GM19438 (cell line): ENCODE data around the gene ANAPC16.
"Not testable (repeated sequence)": the region's sequence is repeated elsewhere in the genome, so short reads cannot be mapped to it uniquely, and the experiment has no call there.

ENCODE experiments used
- ATAC-seq: cut with Tn5 transposase; IDR thresholded peaks from one replicate; pipeline ENCODE4 v1.9.1; 2021; ENCODE audit warnings: low read depth; ENCODE audit not compliant: unreplicated experiment

The ANAPC16 gene

DNA sequence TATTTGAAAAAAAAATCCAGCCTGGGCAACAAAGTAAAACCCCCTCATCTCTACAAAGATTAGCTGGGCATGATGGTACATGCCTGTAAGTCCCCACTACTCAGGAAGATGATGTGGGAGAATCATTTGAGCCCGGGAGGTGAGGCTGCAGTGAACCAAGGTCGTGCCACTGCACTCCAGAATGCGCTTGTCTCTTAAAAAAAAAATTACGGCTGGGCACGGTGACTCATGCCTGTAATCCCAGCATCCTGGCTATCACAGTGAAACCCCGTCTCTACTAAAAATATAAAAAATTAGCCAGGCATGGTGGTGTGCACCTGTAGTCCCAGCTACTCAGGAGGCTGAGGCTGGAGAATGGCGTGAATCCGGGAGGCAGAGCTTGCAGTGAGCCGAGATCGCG lies 4.4 kb upstream of the ANAPC16 start:
- not testable (repeated sequence) for ATAC-seq

GRCh38 chr10:72211832-72212231 lies 4.0 kb upstream of the ANAPC16 start:
- not testable (repeated sequence) for ATAC-seq

DNA sequence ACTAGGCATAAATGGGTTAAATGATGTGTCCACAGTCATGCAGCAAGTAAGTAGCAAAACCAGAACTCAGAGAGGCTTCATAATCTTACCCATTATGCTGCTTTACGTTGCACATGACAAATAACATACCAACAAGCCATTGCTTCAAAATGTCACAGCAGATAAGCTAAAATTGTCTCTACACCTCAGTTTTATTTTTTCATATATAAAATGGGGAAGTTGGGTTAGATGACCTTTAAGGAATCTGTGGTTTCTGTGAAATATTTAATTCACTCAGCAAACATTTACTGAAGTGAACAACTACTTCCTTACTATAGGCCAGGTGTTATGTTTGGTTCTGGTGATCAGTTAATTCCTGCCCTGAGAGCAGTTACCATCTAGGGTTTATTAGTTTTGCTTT lies 2.5 kb downstream of the ANAPC16 start:
- no peak for ATAC-seq

DNA sequence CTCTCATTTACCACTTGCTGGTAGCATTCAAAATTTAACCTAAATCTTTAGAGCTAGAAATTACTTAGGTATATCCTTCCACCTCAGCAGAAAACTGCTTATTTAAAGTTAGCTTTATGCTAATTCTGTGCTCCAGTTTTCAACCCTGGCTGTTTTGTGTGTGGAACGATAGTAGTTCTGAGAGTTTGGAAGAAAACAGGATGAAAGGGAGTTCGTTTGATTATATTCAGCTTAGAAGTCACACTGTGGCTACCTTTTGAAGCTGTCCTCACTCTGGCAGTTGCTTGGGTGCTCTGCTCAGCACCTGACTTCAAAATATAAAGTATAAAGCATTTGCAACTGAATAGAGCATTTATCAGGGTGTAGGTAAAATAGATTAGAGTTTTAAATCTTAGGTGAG lies 2.9 kb downstream of the ANAPC16 start:
- ATAC-seq: no peak

- ATAC-seq: no peak
These were observed 3.5 kb downstream of the ANAPC16 start for GRCh38 chr10:72219235-72219814.

DNA sequence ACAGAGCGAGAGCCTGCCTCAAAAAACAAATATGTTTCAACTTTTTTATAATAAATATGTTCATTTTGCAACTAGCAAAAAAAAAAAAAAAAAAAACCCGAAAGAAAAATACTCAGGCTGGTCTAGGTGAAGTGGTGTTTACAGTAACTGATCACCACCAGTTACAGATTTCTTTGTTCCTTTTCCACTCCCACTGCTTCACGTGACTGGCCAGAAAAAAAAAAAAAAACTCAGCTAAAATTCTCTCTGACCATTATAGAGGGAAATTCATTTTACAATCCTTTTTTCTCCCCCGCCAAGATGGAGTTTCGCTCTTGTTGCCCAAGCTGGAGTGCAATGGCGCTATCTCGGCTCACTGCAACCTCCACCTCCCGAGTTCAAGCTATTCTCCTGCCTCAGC lies 4.8 kb downstream of the ANAPC16 start:
- ATAC-seq: no peak

DNA sequence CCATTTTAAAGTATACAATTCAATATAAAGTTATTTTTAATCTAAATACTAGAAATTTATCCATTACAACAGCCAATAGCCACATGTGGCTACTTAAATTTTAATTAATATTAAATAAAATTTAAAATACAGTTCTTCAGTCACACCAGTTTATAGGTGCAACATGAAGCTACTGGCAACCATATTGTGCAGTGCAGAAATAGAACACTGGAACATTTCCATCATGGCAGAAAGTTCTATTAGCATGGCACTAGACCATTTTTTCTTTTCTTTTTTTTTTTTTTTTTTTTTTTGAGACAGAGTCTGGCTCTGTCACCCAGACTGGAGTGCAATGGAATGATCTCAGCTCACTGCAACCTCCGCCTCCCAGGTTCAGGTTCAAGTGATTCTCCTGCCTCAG lies 5.5 kb downstream of the ANAPC16 start:
- ATAC-seq: no peak

DNA sequence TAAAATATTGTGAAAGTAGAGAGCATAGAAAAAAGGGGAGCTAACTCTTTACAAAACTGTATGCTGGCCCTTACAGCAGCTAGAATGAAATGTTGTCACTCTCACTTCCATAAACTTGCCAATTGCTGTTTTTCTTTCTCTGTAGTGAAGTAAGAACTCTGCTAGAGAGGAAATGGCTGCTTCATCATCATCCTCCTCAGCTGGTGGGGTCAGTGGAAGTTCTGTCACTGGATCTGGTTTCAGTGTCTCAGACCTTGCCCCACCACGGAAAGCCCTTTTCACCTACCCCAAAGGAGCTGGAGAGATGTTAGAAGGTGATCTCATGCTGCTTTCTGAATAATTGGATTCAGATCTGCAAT lies 7.9 kb downstream of the ANAPC16 start:
- ATAC-seq: no peak

DNA sequence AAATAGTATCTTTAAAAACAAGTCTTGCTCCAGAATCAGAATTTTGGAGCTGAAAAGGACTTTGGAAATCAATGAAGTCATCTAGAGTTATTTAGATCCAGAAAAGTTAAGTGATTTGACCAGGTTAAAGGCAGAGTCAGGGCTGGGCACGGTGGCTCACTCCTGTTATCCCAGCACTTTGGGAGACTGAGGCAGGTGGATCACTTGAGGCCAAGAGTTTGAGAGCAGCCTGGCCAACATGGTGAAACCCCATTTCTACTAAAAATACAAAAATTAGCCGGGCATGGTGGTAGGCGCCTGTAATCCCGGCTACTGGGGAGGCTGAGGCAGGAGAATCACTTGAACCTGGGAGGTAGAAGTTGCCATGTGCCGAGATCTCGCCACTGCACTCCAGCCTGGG lies 8.4 kb downstream of the ANAPC16 start:
- ATAC-seq: not testable (repeated sequence)

DNA sequence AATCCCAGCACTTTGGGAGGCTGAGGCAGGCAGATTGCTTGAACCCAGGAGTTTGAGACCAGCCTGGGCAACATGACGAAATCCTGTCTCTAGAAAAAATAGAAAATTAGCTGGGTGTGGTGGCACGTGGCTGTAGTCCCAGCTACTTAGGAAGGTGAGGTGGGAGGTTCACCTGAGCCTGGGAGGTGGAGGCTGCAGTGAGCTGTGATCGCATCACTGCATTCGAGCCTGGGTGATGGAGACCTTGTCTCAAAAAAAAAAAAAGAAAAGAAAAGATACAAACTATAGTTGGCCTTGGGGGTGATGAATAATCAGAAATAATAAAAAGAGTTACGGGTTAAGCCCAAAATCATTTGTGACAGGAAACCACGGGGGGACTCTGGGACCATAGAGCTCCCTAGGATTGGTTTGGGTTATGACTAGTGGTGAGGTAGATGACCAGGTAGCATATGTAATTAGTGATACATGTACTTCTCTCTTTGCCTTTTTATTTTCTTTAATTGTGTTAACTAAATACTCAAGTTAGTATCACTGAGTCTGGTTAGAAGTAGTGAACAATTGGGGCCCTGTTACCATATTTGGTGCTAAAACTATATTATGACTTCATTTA lies 10.7 kb downstream of the ANAPC16 start:
- ATAC-seq: no peak

DNA sequence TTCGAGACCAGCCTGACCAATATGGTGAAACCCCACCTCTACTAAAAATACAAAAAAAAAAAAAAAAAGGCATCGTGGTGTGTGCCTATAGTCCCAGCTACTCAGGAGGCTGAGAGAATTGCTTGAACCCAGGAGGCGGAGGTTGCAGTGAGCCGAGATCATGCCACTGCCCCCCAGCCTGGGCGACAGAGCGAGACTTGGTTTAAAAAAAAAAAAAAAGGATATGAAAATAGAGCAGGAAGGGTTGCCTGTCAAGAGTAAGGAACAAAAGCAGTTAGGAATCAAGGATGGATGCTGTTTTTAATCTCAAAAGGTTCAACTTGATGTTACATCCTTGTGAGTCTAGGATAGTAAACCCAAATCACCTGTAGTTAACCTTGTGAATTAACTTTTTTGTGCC lies 12.0 kb downstream of the ANAPC16 start:
- ATAC-seq: no peak

GRCh38 chr10:72228318-72228751 lies 12.5 kb downstream of the ANAPC16 start:
- ATAC-seq: no peak

- ATAC-seq: no peak
These were observed 13.7 kb downstream of the ANAPC16 start for GRCh38 chr10:72229261-72230251.

DNA sequence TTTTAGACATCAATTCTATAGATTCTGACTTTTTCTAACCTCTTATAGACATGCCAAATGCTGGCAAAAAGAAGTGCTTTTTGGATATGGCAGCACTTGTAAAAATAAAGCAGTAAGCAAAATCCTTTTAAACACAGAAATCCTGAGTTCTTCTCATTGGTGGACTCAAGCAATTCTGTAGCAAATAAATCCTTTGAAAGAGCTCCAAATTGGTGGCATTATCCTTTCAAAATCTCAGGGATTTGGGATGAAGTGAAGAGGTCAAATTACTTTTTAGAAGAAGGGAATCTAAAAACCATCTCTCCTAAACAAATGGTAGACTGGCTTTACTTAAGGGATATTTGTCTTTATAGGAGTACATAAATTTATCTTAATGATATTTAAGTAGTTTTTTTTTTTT lies 17.8 kb downstream of the ANAPC16 start:
- ATAC-seq: no peak

DNA sequence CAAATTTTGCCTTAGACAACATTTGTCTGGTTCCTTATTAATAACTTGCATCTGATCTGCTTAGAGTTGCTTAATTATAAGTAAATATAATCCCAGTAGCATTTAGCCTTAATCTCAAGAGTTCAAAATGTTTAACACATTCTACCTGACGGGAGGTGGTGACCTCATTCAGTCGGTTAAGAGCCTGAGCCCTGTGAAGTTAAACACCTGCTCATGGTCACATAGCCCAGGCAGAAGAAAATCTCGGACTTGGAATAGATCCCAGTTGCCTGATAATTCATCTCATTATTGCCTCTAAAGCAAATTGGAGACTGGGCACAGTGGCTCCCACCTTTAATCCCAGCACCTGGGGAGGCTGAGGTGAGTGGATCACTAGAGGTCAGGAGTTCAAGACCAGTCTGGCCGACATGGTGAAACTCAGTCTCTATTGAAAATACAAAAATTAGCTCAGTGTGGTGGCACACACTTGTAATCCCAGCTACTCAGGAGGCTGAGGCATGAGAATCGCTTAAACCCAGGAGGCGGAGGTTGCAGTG lies 18.8 kb downstream of the ANAPC16 start:
- no peak for ATAC-seq

- ATAC-seq: no peak
These were observed 19.9 kb downstream of the ANAPC16 start for GRCh38 chr10:72235544-72236279.

DNA sequence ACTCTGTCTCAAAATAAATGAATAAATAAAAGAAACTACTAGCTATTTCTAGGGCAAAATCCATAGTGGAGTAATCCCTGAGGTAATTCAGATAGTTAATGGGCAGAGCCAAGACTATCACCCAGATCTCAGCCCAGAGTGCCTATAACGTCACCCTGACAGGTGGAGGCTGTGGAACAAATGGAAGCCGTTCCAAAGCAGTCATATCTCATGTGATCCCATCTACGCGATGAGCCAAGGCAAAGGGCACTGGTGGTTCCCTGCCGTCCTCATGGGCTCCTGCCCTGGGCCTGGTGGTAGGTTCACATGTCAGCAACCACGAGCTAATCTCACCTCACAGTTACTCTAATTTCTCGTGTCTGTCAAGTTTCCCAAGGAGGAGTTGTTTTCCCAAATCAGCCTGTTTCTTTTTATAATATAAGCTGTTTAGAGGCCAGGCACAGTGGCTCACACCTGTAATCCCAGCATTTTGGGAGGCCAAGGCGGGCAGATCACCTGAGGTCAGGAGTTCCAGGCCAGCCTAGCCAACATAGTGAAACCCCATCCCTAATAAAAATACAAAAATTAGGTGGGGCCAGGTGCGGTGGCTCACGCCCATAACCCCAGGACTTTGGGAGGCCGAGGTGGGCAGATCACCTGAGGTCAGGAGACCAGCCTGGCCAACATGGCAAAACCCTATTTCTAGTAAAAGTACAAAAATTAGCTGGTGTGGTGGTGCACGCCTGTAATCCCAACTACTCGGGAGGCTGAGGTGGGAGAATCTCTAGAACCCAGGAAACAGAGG lies 22.8 kb downstream of the ANAPC16 start:
- no peak for ATAC-seq

- no peak for ATAC-seq
These were observed 23.6 kb downstream of the ANAPC16 start for GRCh38 chr10:72239409-72239808.

GRCh38 chr10:72240371-72240770 lies 24.6 kb downstream of the ANAPC16 start:
- no peak for ATAC-seq

DNA sequence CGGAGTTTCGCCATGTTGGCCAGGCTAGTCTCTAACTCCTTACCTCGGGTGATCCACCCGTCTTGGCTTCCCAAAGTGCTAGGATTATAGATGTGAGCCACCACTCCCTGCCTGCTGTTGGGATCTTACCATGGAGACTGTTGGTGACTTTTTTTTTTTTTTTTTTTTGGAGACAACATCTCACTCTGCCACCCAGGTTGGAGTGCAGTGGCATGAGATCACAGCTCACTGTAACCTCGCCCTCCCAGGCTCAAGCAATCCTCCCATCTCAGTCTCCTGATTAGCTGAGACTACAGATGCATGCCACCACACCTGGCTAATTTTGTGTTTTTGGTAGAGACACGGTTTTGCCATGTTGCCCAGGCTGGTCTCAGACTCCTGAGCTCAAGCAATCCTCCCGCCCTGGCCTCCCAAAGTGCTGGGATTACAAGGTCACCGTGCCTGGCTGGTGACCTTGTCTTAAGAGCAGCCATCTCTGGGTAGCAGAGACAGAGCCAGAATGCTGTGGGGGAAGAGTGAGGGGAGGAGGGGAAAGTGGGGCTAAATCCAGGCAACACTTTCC lies 26.0 kb downstream of the ANAPC16 start:
- ATAC-seq: no peak
